OCI-LY7 (cell line): ENCODE data around the gene CITED2. TPM values are rescaled to one million over a fixed set of nuclear protein-coding genes. Genes with fewer than 3 reads are reported as not detected.

Experiments used
- BruUV-seq: library from RNA; stranded (reverse); fragments of 400-500 nt; replicated peaks from 2 replicates; lab custom pipeline; 2021; lab: Mats Ljungman, UMichigan
- CTCF ChIA-PET: fragments of 300-600 bp; sonication (Branson Sonifier 250); formaldehyde crosslinking; loops from one replicate; lab custom pipeline; 2022; ENCODE audit warnings: antibody characterized with exemption; ENCODE audit not compliant: unreplicated experiment; lab: Charles Lee
- POLR2A ChIA-PET: fragments of 300-600 bp; sonication (Branson Sonifier 250); formaldehyde crosslinking; loops from one replicate; lab custom pipeline; 2022; ENCODE audit warnings: antibody characterized with exemption; lab: Charles Lee
- DNase-seq: peaks from one replicate; pipeline ENCODE4 v3.0.0-alpha.2; 2015; ENCODE audit warnings: low spot score
- H2AFZ ChIP-seq: fragments of 200-600 bp; sonication (generic), shearing (Covaris generic); 2 replicates; pipeline ENCODE4 v1.6.1; 2014; ENCODE audit warnings: mild to moderate bottlenecking, antibody characterized with exemption, low read length, moderate library complexity
- H3K27ac ChIP-seq: fragments of 200-600 bp; sonication (generic); 2 replicates; pipeline ENCODE4 v1.5.1; 2014; ENCODE audit warnings: mixed run types, low read depth, mild to moderate bottlenecking, moderate library complexity, low read length, inconsistent platforms; ENCODE audit not compliant: poor library complexity, severe bottlenecking
- H3K36me3 ChIP-seq: fragments of 200-600 bp; sonication (generic); 2 replicates; pipeline ENCODE4 v1.6.1; 2014; ENCODE audit warnings: mild to moderate bottlenecking, antibody characterized with exemption, low read length, moderate library complexity, mixed read lengths; ENCODE audit not compliant: insufficient read depth
- H3K4me1 ChIP-seq: fragments of 200-600 bp; sonication (generic); 2 replicates; pipeline ENCODE4 v1.5.1; 2014; ENCODE audit warnings: mild to moderate bottlenecking, low read length; ENCODE audit not compliant: insufficient read depth, poor library complexity, severe bottlenecking
- H3K4me2 ChIP-seq: fragments of 200-600 bp; sonication (generic); 2 replicates; pipeline ENCODE4 v1.6.1; 2014; ENCODE audit warnings: mild to moderate bottlenecking, low read length
- H3K4me3 ChIP-seq: fragments of 200-600 bp; sonication (generic); 2 replicates; pipeline ENCODE4 v1.5.1; 2014; ENCODE audit warnings: mild to moderate bottlenecking, low read depth, low read length; ENCODE audit not compliant: poor library complexity, severe bottlenecking
- H3K79me2 ChIP-seq: fragments of 200-600 bp; sonication (generic); 2 replicates; pipeline ENCODE4 v1.6.1; 2016; ENCODE audit warnings: low read depth, mild to moderate bottlenecking, low read length, moderate library complexity, mixed read lengths; ENCODE audit not compliant: insufficient read depth
- H3K9me2 ChIP-seq: fragments of 200-600 bp; sonication (generic); 2 replicates; pipeline ENCODE4 v1.6.1; 2016; ENCODE audit warnings: mild to moderate bottlenecking, low read length, mixed read lengths; ENCODE audit not compliant: insufficient read depth
- H3K9me3 ChIP-seq: fragments of 200-600 bp; sonication (generic); 2 replicates; pipeline ENCODE4 v1.6.1; 2014; ENCODE audit warnings: mild to moderate bottlenecking, mixed run types, low read length, mixed read lengths
- H4K20me1 ChIP-seq: fragments of 200-600 bp; sonication (generic); 2 replicates; pipeline ENCODE4 v1.6.1; 2014; ENCODE audit warnings: mild to moderate bottlenecking, antibody characterized with exemption, low read length, moderate library complexity, mixed read lengths; ENCODE audit not compliant: insufficient read depth
- CTCF ChIP-seq: fragments of 200-600 bp; sonication (generic); conservative IDR thresholded peaks from 2 replicates; pipeline ENCODE4 v1.5.1; 2014; ENCODE audit warnings: mild to moderate bottlenecking, antibody characterized with exemption, low read length, moderate library complexity, mixed read lengths
- EZH2phosphoT487 ChIP-seq: fragments of 200-600 bp; sonication (generic); IDR thresholded peaks from 2 replicates; pipeline ENCODE4 v1.6.1; 2018; ENCODE audit warnings: low read depth, borderline replicate concordance, mild to moderate bottlenecking, mixed run types, antibody characterized with exemption, low read length, moderate library complexity, mixed read lengths
- intact Hi-C: fragments of 100-400 bp; cut with micrococcal nuclease; formaldehyde crosslinking; loops from one replicate; pipeline ENCODE4 v1.10.0; 2022; ENCODE audit not compliant: unreplicated experiment
- total RNA-seq, 2 experiments: library from RNA; depleted of rRNA in 1 of 2; stranded (reverse); fragments of >200 nt in 1 of 2; shearing (Covaris generic) in 1 of 2; gene quantifications; 2 replicates each; pipeline ENCODE4 v1.2.3, GENCODE V29; 2014 to 2022

Gene CITED2
- total RNA-seq, 2 experiments from 2014 or later: 35.0 to 40.1 TPM

- H3K79me2 ChIP-seq: no peaks in the 10 kb centered on the region
- TF ChIP-seq EZH2phosphoT487 (no peak), CTCF (no peak)
- POLR2A ChIA-PET: interaction anchor here (1.5 kb wide), 1 partner anchor 8 kb away, joined by 5 read pairs; no protein-coding TSS in a partner anchor
- no peak overlapping the region for H2AFZ ChIP-seq
- intact Hi-C loops: no loop called here
- DNase-seq: no peak
- CTCF ChIA-PET: no interaction called here
- no peak overlapping the region for H3K4me2 ChIP-seq
- H3K27ac ChIP-seq: no peak overlapping the region
- H4K20me1 ChIP-seq: no peaks in the 10 kb centered on the region
- no peaks in the 10 kb centered on the region for H3K36me3 ChIP-seq
- peaks cover 9% of the 10 kb centered on the region for H3K4me1 ChIP-seq
- H3K9me3 ChIP-seq: no peaks in the 10 kb centered on the region
- no peak overlapping the region for H3K4me3 ChIP-seq
- no peaks in the 10 kb centered on the region for H3K9me2 ChIP-seq
- no TSS peak for BruUV-seq
Observed at GRCh38 chr6:139380168-139380567, 5.7 kb upstream of the CITED2 start.

GRCh38 chr6:139378882-139379341 lies 4.5 kb upstream of the CITED2 start:
- H3K4me1 ChIP-seq: peaks cover 9% of the 10 kb centered on the region
- H2AFZ ChIP-seq: no peak overlapping the region
- H3K36me3 ChIP-seq: no peaks in the 10 kb centered on the region
- H3K9me3 ChIP-seq: no peaks in the 10 kb centered on the region
- intact Hi-C loops: no loop called here
- no peaks in the 10 kb centered on the region for H3K9me2 ChIP-seq
- ChIA-PET CTCF (no interaction called here), POLR2A (interaction anchor here (0.6 to 1.5 kb wide), 8 partner anchors 9 to 266 kb away, joined by 3 to 6 read pairs (median 4); no protein-coding TSS in a partner anchor)
- no peaks in the 10 kb centered on the region; the same call in 1 of the 2 replicates for H3K79me2 ChIP-seq
- TF ChIP-seq CTCF: no peak
- no peak for TF ChIP-seq EZH2phosphoT487
- no TSS peak for BruUV-seq
- H3K4me2 ChIP-seq: no peak overlapping the region
- no peak overlapping the region for H3K27ac ChIP-seq
- no peaks in the 10 kb centered on the region for H4K20me1 ChIP-seq
- DNase-seq: no peak
- H3K4me3 ChIP-seq: no peak overlapping the region

DNA sequence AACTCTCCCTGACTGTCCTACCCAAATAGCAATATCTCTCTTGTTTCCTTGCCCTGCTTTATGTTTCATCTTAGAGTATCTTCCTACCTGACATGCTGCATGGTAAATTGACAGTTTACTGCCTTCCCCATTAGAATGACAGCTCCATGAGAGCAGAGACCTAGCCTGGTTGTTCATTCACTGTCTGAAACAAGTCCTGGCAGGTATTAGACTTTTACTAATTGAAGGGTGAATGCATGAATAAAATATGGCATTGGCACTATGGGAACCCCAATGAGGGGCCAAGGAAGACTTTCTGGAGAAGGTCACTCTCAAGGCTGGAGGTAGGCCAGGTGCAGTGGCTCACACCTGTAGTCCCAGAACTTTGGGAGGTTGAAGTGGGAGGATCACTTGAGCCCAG lies 3.8 kb upstream of the CITED2 start:
- Histone ChIP-seq H2AFZ (no peak overlapping the region), H3K36me3 (no peaks in the 10 kb centered on the region), H3K4me3 (no peak overlapping the region), H4K20me1 (no peaks in the 10 kb centered on the region), H3K4me2 (no peak overlapping the region), H3K79me2 (no peaks in the 10 kb centered on the region; the same call in 1 of the 2 replicates), H3K27ac (no peak overlapping the region), H3K9me3 (no peaks in the 10 kb centered on the region), H3K9me2 (no peaks in the 10 kb centered on the region), H3K4me1 (peaks cover 9% of the 10 kb centered on the region)
- DNase-seq: no peak
- ChIA-PET POLR2A (interaction anchor here (0.6 to 1.3 kb wide), 7 partner anchors 14 to 275 kb away, joined by 3 to 7 read pairs (median 3); no protein-coding TSS in a partner anchor), CTCF (no interaction called here)
- no TSS peak for BruUV-seq
- no peak for TF ChIP-seq CTCF
- TF ChIP-seq EZH2phosphoT487: no peak
- intact Hi-C loops: no loop called here
